HEK293 (cell line): ENCODE results near the gene LFNG.

Experiments used
- EGR2 ChIP-seq: fragments of 450-650 bp; formaldehyde crosslinking; IDR thresholded peaks from 2 replicates; pipeline ENCODE4 v1.5.1; 2016; ENCODE audit warnings: low read depth, missing biosample characterization, missing genetic modification characterization
- GFI1B ChIP-seq: fragments of 450-650 bp; formaldehyde crosslinking; IDR thresholded peaks from 2 replicates; pipeline ENCODE4 v1.5.1; 2016; ENCODE audit warnings: missing biosample characterization, missing genetic modification characterization
- KLF1 ChIP-seq: fragments of 450-650 bp; formaldehyde crosslinking; IDR thresholded peaks from 2 replicates; pipeline ENCODE4 v1.5.1; 2016; ENCODE audit warnings: missing biosample characterization, missing genetic modification characterization
- KLF10 ChIP-seq: fragments of 450-650 bp; IDR thresholded peaks from 2 replicates; pipeline ENCODE4 v1.5.1; 2018; ENCODE audit warnings: missing biosample characterization, mild to moderate bottlenecking, missing genetic modification characterization
- KLF8 ChIP-seq: fragments of 450-650 bp; formaldehyde crosslinking; IDR thresholded peaks from 2 replicates; pipeline ENCODE4 v1.5.1; 2016; ENCODE audit warnings: missing biosample characterization, missing genetic modification characterization
- PRDM2 ChIP-seq: fragments of 450-650 bp; formaldehyde crosslinking; IDR thresholded peaks from 2 replicates; pipeline ENCODE4 v1.5.1; 2016; ENCODE audit warnings: missing biosample characterization, missing genetic modification characterization, borderline replicate concordance
- RBAK ChIP-seq: fragments of 450-650 bp; formaldehyde crosslinking; IDR thresholded peaks from 2 replicates; pipeline ENCODE4 v1.5.1; 2016; ENCODE audit warnings: missing biosample characterization, missing genetic modification characterization
- ZBTB8A ChIP-seq: fragments of 450-650 bp; formaldehyde crosslinking; IDR thresholded peaks from 2 replicates; pipeline ENCODE4 v1.5.1; 2016; ENCODE audit warnings: missing biosample characterization, missing genetic modification characterization
- ZFHX2 ChIP-seq: fragments of 450-650 bp; formaldehyde crosslinking; conservative IDR thresholded peaks from 2 replicates; pipeline ENCODE4 v1.5.1; 2016; ENCODE audit warnings: missing biosample characterization, missing genetic modification characterization
- ZFP3 ChIP-seq: fragments of 450-650 bp; formaldehyde crosslinking; IDR thresholded peaks from 2 replicates; pipeline ENCODE4 v1.5.1; 2016; ENCODE audit warnings: low read depth, missing biosample characterization, missing genetic modification characterization
- ZFP41 ChIP-seq: fragments of 450-650 bp; formaldehyde crosslinking; IDR thresholded peaks from 2 replicates; pipeline ENCODE4 v1.5.1; 2016; ENCODE audit warnings: missing biosample characterization, missing genetic modification characterization, borderline replicate concordance
- ZNF132 ChIP-seq: fragments of 450-650 bp; formaldehyde crosslinking; IDR thresholded peaks from 2 replicates; pipeline ENCODE4 v1.5.1; 2017; ENCODE audit warnings: missing biosample characterization, missing genetic modification characterization, borderline replicate concordance
- ZNF211 ChIP-seq: fragments of 450-650 bp; formaldehyde crosslinking; IDR thresholded peaks from 2 replicates; pipeline ENCODE4 v1.5.1; 2016; ENCODE audit warnings: low read depth, missing biosample characterization, missing genetic modification characterization
- ZNF274 ChIP-seq, 2 experiments: fragments of 200-500 bp in 1 of 2; fragments of 450-650 bp in 1 of 2; sonication (Bioruptor generic) in 1 of 2; formaldehyde crosslinking in 1 of 2; IDR thresholded peaks; 2 replicates each; pipeline versions ENCODE4 v1.5.1 to v1.6.1; 2014 to 2016; ENCODE audit warnings: borderline replicate concordance in 1 of 2, inconsistent platforms in 1 of 2, low read length in 1 of 2, missing biosample characterization in 1 of 2, missing genetic modification characterization in 1 of 2
- ZNF394 ChIP-seq: fragments of 450-650 bp; formaldehyde crosslinking; IDR thresholded peaks from 2 replicates; pipeline ENCODE4 v1.5.1; 2016; ENCODE audit warnings: missing biosample characterization, missing genetic modification characterization, mild to moderate bottlenecking, moderate library complexity, borderline replicate concordance
- ZNF404 ChIP-seq: fragments of 450-650 bp; formaldehyde crosslinking; IDR thresholded peaks from 2 replicates; pipeline ENCODE4 v1.5.1; 2017; ENCODE audit warnings: missing biosample characterization, missing genetic modification characterization
- ZNF48 ChIP-seq: fragments of 450-650 bp; formaldehyde crosslinking; IDR thresholded peaks from 2 replicates; pipeline ENCODE4 v1.5.1; 2016; ENCODE audit warnings: missing biosample characterization, missing genetic modification characterization
- ZNF513 ChIP-seq: fragments of 450-650 bp; IDR thresholded peaks from 2 replicates; pipeline ENCODE4 v1.5.1; 2018; ENCODE audit warnings: missing biosample characterization, missing genetic modification characterization
- ZNF610 ChIP-seq: fragments of 450-650 bp; formaldehyde crosslinking; IDR thresholded peaks from 2 replicates; pipeline ENCODE4 v1.5.1; 2016; ENCODE audit warnings: missing biosample characterization, missing genetic modification characterization, borderline replicate concordance
- ZNF660 ChIP-seq: fragments of 450-650 bp; IDR thresholded peaks from 2 replicates; pipeline ENCODE4 v1.5.1; 2018; ENCODE audit warnings: missing biosample characterization, mild to moderate bottlenecking, missing genetic modification characterization
- ZNF677 ChIP-seq: fragments of 450-650 bp; IDR thresholded peaks from 2 replicates; pipeline ENCODE4 v1.5.0; 2018; ENCODE audit warnings: missing biosample characterization, mild to moderate bottlenecking, missing genetic modification characterization, moderate library complexity
- ZNF692 ChIP-seq: fragments of 450-650 bp; formaldehyde crosslinking; IDR thresholded peaks from 2 replicates; pipeline ENCODE4 v1.5.1; 2016; ENCODE audit warnings: missing biosample characterization, missing genetic modification characterization
- ZNF791 ChIP-seq: fragments of 450-650 bp; formaldehyde crosslinking; IDR thresholded peaks from 2 replicates; pipeline ENCODE4 v1.5.1; 2016; ENCODE audit warnings: missing biosample characterization, missing genetic modification characterization
- ZSCAN23 ChIP-seq: fragments of 450-650 bp; formaldehyde crosslinking; IDR thresholded peaks from 2 replicates; pipeline ENCODE4 v1.5.1; 2016; ENCODE audit warnings: missing biosample characterization, missing genetic modification characterization
- ZSCAN4 ChIP-seq: fragments of 450-650 bp; formaldehyde crosslinking; IDR thresholded peaks from 2 replicates; pipeline ENCODE4 v1.5.1; 2017; ENCODE audit warnings: missing biosample characterization, missing genetic modification characterization
- TF ChIP-seq, protein P1 (sequence below): fragments of 450-650 bp; formaldehyde crosslinking; conservative IDR thresholded peaks from 2 replicates; pipeline ENCODE4 v1.5.1; 2016; ENCODE audit warnings: low read depth, missing biosample characterization, missing genetic modification characterization

The LFNG gene

DNA sequence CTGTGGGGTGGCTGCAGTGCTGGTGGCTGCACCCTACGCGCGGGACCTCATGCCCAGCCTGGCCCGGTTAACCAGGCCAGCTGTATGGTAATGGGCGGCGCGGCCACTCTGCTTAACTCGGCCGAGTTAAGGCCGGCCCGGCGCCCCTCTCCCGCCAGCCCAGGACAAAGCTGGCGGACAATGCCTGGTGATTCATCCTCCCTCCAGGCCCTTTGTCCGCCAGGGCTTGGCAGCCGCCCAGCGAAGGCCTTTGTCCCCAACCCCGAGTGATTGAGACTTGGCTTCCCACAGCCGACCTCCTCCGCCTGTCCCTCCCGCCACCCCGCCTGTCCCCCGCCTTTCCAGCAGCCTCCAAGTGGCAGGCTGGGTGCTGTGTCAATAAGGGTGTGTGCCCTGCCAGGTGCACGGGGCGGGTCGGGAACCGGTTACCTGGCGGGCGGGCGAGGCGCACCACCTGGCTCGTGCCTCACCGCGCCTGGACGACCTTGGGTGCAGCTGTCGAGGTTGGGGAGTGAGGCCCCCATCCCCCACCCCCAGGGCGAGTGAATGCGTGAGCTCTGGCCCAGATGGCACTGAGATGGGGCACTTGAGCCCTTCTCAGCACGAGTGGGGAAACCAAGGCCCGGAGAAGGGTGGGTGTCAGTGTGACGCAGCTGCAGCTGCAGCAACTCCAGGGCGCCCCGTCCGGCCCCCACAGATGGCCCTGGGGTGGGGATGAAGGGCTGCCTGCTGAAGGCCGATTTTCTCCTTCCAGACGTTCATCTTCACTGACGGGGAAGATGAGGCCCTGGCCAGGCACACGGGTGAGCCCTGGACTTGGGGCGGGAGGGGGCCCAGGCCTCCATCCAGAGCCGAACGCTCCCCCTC, 4.6 kb downstream of the LFNG start (continued):
- no peak for TF ChIP-seq ZNF677 (tag by site-specific recombination)
- no peak for TF ChIP-seq ZNF692 (tag by site-specific recombination)
- TF ChIP-seq ZNF274 (IDR thresholded peaks at IDR 0.05; ENCODE audit: low read length): no peak
- no peak for TF ChIP-seq ZNF274 (tag by site-specific recombination; IDR thresholded peaks at IDR 0.05; ENCODE audit: borderline replicate concordance)
- TF ChIP-seq KLF10 (tag by site-specific recombination): no peak
- TF ChIP-seq ZNF791 (tag by site-specific recombination): no peak
- no peak for TF ChIP-seq GFI1B
- TF ChIP-seq ZNF513 (tag by site-specific recombination): no peak
- TF ChIP-seq ZSCAN4: no peak
- TF ChIP-seq KLF1 (tag by site-specific recombination): peak; percentile 99
- no peak for TF ChIP-seq ZNF404 (tag by site-specific recombination)
- TF ChIP-seq ZFHX2: peak; percentile 53
- peak; percentile 71 for TF ChIP-seq EGR2 (tag by site-specific recombination)
- TF ChIP-seq, protein P1, sequence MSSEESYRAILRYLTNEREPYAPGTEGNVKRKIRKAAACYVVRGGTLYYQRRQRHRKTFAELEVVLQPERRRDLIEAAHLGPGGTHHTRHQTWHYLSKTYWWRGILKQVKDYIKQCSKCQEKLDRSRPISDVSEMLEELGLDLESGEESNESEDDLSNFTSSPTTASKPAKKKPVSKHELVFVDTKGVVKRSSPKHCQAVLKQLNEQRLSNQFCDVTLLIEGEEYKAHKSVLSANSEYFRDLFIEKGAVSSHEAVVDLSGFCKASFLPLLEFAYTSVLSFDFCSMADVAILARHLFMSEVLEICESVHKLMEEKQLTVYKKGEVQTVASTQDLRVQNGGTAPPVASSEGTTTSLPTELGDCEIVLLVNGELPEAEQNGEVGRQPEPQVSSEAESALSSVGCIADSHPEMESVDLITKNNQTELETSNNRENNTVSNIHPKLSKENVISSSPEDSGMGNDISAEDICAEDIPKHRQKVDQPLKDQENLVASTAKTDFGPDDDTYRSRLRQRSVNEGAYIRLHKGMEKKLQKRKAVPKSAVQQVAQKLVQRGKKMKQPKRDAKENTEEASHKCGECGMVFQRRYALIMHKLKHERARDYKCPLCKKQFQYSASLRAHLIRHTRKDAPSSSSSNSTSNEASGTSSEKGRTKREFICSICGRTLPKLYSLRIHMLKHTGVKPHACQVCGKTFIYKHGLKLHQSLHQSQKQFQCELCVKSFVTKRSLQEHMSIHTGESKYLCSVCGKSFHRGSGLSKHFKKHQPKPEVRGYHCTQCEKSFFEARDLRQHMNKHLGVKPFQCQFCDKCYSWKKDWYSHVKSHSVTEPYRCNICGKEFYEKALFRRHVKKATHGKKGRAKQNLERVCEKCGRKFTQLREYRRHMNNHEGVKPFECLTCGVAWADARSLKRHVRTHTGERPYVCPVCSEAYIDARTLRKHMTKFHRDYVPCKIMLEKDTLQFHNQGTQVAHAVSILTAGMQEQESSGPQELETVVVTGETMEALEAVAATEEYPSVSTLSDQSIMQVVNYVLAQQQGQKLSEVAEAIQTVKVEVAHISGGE (tag by site-specific recombination): no peak
- no peak for TF ChIP-seq ZNF132
- no peak for TF ChIP-seq ZFP41
- TF ChIP-seq RBAK (tag by site-specific recombination): no peak
- TF ChIP-seq ZNF610: no peak
- TF ChIP-seq ZNF211: no peak
- TF ChIP-seq ZSCAN23: no peak
- no peak for TF ChIP-seq ZFP3 (tag by site-specific recombination)
- TF ChIP-seq ZNF660: no peak
- no peak for TF ChIP-seq ZBTB8A (tag by site-specific recombination)
- no peak for TF ChIP-seq PRDM2 (tag by site-specific recombination)
- no peak for TF ChIP-seq ZNF48 (tag by site-specific recombination)
- TF ChIP-seq ZNF394 (tag by site-specific recombination): no peak
- TF ChIP-seq KLF8 (tag by site-specific recombination): peak; percentile 55; the same call in 1 of the 2 replicates
